ENCODE measurements around the gene SEM1.
A peak's percentile ranks its signal among the peaks of the same experiment; 100 is the strongest.
"Not testable (repeated sequence)": the region's sequence is repeated elsewhere in the genome, so short reads cannot be mapped to it uniquely, and the experiment has no call there.

Gene SEM1

GRCh38 chr7:96663457-96663856, 46.2 kb downstream of the SEM1 start:
- FAIRE-seq (no peak), DNase-seq (ENCODE audit: low spot score) (no peak)

- not testable (repeated sequence) for FAIRE-seq; DNase-seq (ENCODE audit: low spot score)
These were observed 47.5 kb downstream of the SEM1 start for GRCh38 chr7:96662151-96662550.

GRCh38 chr7:96658022-96658412, 51.6 kb downstream of the SEM1 start:
- DNase-seq (ENCODE audit: low spot score): no peak
- no peak for FAIRE-seq

DNA sequence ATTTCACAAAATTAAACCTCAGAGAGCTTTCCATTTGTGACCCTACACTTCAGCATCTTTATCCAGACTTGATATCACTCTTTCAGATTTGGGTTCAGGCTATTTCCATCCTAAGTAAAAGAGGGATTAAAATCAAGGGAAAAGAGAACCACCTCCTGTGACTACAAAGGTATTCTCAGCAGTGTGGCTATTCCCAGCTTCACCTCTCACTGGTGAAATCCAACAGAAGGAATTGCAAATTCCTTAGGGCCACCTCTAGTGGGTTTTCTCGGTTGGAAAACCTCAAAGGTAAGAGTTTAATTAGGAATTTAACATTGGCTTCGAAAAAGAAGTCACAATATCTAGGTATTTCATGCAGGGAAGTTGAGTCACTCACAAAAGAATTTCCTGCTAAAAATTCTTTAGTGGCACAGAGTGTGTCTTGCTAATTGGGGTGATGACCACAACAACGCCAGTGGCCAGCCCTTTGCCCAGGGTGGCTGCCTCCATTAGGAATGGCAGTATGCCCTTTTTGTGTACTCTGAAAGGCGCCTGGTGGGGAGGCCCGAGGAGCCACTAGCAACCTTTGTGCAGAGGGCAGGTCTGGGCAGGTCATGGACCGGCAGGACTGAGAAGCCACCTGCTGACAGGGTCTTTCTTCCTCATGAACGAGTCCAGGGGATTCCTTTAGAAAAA, 52.2 kb downstream of the SEM1 start:
- DNase-seq (ENCODE audit: low spot score): peak; percentile 23
- FAIRE-seq: no peak

- DNase-seq (ENCODE audit: low spot score) (no peak), FAIRE-seq (no peak)
These were observed 53.7 kb downstream of the SEM1 start for GRCh38 chr7:96655956-96656355.

- FAIRE-seq: no peak
These were observed 54.9 kb downstream of the SEM1 start for GRCh38 chr7:96654630-96655188.

GRCh38 chr7:96649981-96650380, 59.7 kb downstream of the SEM1 start:
- FAIRE-seq: no peak

More at GRCh38 chr7:96654630-96655188, 54.9 kb downstream of the SEM1 start:
- no peak for DNase-seq (ENCODE audit: low spot score)

DNA sequence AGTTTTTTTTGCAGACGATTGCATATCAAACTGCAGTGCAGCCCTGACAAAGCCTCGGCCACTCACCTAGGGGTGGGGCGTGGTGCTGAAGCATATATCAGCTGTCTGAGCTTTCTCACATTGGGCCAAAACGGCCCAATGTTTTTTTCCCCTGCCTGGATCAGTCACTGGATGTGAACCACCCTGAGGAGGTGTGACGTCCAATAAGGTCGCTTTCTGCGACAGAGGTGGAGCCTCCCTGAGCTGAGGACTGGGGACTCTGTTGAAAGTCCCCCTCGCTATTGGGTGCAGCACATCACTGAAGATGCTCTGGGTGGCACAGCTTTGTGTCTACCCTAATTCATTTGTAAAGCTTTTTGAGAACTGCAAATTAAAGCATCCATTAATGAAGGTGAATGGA, 60.9 kb downstream of the SEM1 start:
- FAIRE-seq (peak; percentile 44), DNase-seq (ENCODE audit: low spot score) (no peak)

More at GRCh38 chr7:96649981-96650380, 59.7 kb downstream of the SEM1 start:
- DNase-seq (ENCODE audit: low spot score): no peak

GRCh38 chr7:96647733-96648132, 61.9 kb downstream of the SEM1 start:
- no peak for DNase-seq (ENCODE audit: low spot score)
- no peak for FAIRE-seq

GRCh38 chr7:96645084-96645483, 64.6 kb downstream of the SEM1 start:
- no peak for FAIRE-seq
- DNase-seq (ENCODE audit: low spot score): no peak

DNA sequence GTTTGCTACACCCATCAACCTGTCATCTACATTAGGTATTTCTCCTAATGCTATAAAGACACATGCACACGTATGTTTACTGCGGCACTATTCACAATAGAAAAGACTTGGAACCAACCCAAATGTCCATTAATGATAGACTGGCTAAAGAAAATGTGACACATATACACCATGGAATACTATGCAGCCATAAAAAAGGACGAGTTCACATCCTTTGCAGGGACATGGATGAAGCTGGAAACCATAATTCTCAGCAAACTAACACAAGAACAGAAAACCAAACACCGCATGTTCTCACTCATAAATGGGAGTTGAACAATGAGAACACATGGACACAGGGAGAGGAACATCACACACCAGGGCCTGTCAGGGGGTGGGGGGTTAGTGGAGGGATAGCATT, 66.2 kb downstream of the SEM1 start:
- not testable (repeated sequence) for DNase-seq (ENCODE audit: low spot score); FAIRE-seq

- FAIRE-seq: no peak
- DNase-seq (ENCODE audit: low spot score): no peak
These were observed 69.6 kb downstream of the SEM1 start for GRCh38 chr7:96640054-96640453.
